K562 (cell line): ENCODE results near the gene RERE. TPM values are rescaled to one million over a fixed set of nuclear protein-coding genes. Genes with fewer than 3 reads are reported as not detected.

Experiments
- ATAC-seq: fragments of 200-7000 bp; cut with Tn5 transposase; 3 replicates; pipeline ENCODE4 v1.9.1; 2020; ENCODE audit warnings: moderate library complexity
- BruUV-seq: library from RNA; stranded (reverse); fragments of 400-500 nt; replicated peaks from 2 replicates; lab custom pipeline; 2021; lab: Mats Ljungman, UMichigan
- CTCF ChIA-PET: fragments of 300-600 bp; formaldehyde crosslinking; extraction: SDS; loops from one replicate; lab custom pipeline; 2021; ENCODE audit warnings: low intra/inter-chr PET ratio; lab: Yijun Ruan, JAX
- POLR2A ChIA-PET: fragments of 300-600, 350-650 bp; sonication (Branson Sonifier 250); formaldehyde crosslinking; extraction: SDS; loops from one replicate; lab custom pipeline; 2021; ENCODE audit warnings: antibody characterized with exemption, inconsistent platforms; lab: Yijun Ruan, JAX
- DNase-seq, 4 experiments: peaks; one replicate each; pipeline versions ENCODE4 v3.0.0 to v3.0.0-alpha.2; 2011 to 2018; ENCODE audit warnings: low spot score in 3 of 4, mixed read lengths in 3 of 4; ENCODE audit errors: extremely low read depth in 1 of 4
- FAIRE-seq: peaks from 2 replicates; lab custom pipeline; 2011; peaks lifted over from hg19 to GRCh38; lab: Jason Lieb, UNC
- H2AFZ ChIP-seq: 2 replicates; pipeline ENCODE4 v1.6.0; 2011; ENCODE audit warnings: low read depth, low read length, control low read depth, inconsistent platforms
- H3K27ac ChIP-seq: fragments of 200-600 bp; 3 replicates; pipeline ENCODE4 v1.8.0; 2011; ENCODE audit warnings: low read depth, mild to moderate bottlenecking, control low read depth, inconsistent platforms, low read length, moderate library complexity, mixed read lengths; ENCODE audit errors: extremely low read depth
- H3K27me3 ChIP-seq, 2 experiments: fragments of 300-600 bp in 1 of 2; 2 replicates in 1 of 2; 3 replicates in 1 of 2; pipeline versions ENCODE4 v1.6.0 to v1.8.0; 2011; ENCODE audit warnings: inconsistent platforms in 2 of 2, low read length in 2 of 2, mild to moderate bottlenecking in 1 of 2, mixed read lengths in 1 of 2, moderate library complexity in 1 of 2; ENCODE audit not compliant: control insufficient read depth in 2 of 2, insufficient read depth in 2 of 2
- H3K36me3 ChIP-seq: fragments of 300-600 bp; 3 replicates; pipeline ENCODE4 v1.8.0; 2011; ENCODE audit warnings: mild to moderate bottlenecking, low read length, inconsistent platforms; ENCODE audit not compliant: control insufficient read depth, insufficient read depth
- H3K4me1 ChIP-seq, 2 experiments: fragments of 200-600 bp in 1 of 2; replicated peaks in 1 of 2; 2 replicates in 1 of 2; 3 replicates in 1 of 2; pipeline versions ENCODE4 v1.5.1 to v1.8.0; 2011; ENCODE audit warnings: inconsistent platforms in 2 of 2, low read length in 2 of 2, mild to moderate bottlenecking in 1 of 2, mixed read lengths in 1 of 2, moderate library complexity in 1 of 2; ENCODE audit not compliant: control insufficient read depth in 2 of 2, insufficient read depth in 2 of 2
- H3K4me2 ChIP-seq: 2 replicates; pipeline ENCODE4 v1.6.1; 2011; ENCODE audit warnings: low read length, control low read depth, inconsistent platforms, mixed read lengths; ENCODE audit not compliant: insufficient read depth
- H3K4me3 ChIP-seq: fragments of 200-600 bp; sonication (generic), shearing (Covaris generic); 2 replicates; pipeline ENCODE4 v1.5.1; 2016; ENCODE audit warnings: control low read depth, inconsistent platforms
- H3K79me2 ChIP-seq: fragments of 200-600 bp; 3 replicates; pipeline ENCODE4 v1.8.0; 2011; ENCODE audit warnings: low read length, inconsistent platforms; ENCODE audit not compliant: control insufficient read depth, insufficient read depth
- H3K9ac ChIP-seq, 2 experiments: 2 replicates each; pipeline versions ENCODE4 v1.6.0 to v1.6.1; 2011; ENCODE audit warnings: low read depth in 2 of 2, low read length in 2 of 2, control low read depth in 1 of 2, inconsistent platforms in 1 of 2, mild to moderate bottlenecking in 1 of 2, mixed read lengths in 1 of 2; ENCODE audit not compliant: insufficient read depth in 1 of 2
- H3K9me1 ChIP-seq: one replicate; pipeline ENCODE4 v1.6.0; 2011; ENCODE audit warnings: inconsistent platforms, mild to moderate bottlenecking, low read length, moderate library complexity; ENCODE audit not compliant: control insufficient read depth, insufficient read depth
- H3K9me3 ChIP-seq: replicated peaks from 2 replicates; pipeline ENCODE4 v1.5.1; 2011; ENCODE audit warnings: low read depth, low read length, inconsistent platforms; ENCODE audit not compliant: control insufficient read depth, insufficient read depth
- H4K20me1 ChIP-seq: replicated peaks from 2 replicates; pipeline ENCODE4 v1.6.1; 2011; ENCODE audit warnings: low read length, inconsistent platforms, mixed read lengths; ENCODE audit not compliant: control insufficient read depth, insufficient read depth
- ARNT ChIP-seq, 2 experiments: fragments of 450-650 bp; IDR thresholded peaks; 2 replicates each; pipeline ENCODE4 v1.6.1; 2016; ENCODE audit warnings: mild to moderate bottlenecking in 1 of 2
- BRF1 ChIP-seq: IDR thresholded peaks from 3 replicates; pipeline ENCODE4 v1.6.1; 2011; ENCODE audit warnings: borderline replicate concordance, mild to moderate bottlenecking; ENCODE audit not compliant: insufficient read length; ENCODE audit errors: extremely low read depth
- DMBX1 ChIP-seq: fragments of 250-450 bp; sonication (Bioruptor Pico); IDR thresholded peaks from 2 replicates; pipeline ENCODE4 v1.8.0; 2022; ENCODE audit warnings: inconsistent platforms, mild to moderate bottlenecking, moderate library complexity, borderline replicate concordance
- FOXA1 ChIP-seq: fragments of 450-650 bp; IDR thresholded peaks from 2 replicates; pipeline ENCODE4 v1.6.1; 2016; ENCODE audit warnings: mild to moderate bottlenecking, borderline replicate concordance
- PYGO2 ChIP-seq: fragments of 450-650 bp; IDR thresholded peaks from 2 replicates; pipeline ENCODE4 v1.6.1; 2016; ENCODE audit warnings: mild to moderate bottlenecking, missing genetic modification characterization, moderate library complexity, missing compliant biosample characterization
- RBM22 ChIP-seq: fragments of 200-400 bp; formaldehyde crosslinking; IDR thresholded peaks from 2 replicates; pipeline ENCODE4 v1.6.1; 2018; ENCODE audit warnings: low read length, low read depth; ENCODE audit not compliant: poor library complexity, severe bottlenecking
- SIX5 ChIP-seq, 2 experiments: IDR thresholded peaks; 2 replicates each; pipeline ENCODE4 v1.6.1; 2011; ENCODE audit warnings: low read length in 2 of 2, borderline replicate concordance in 1 of 2, low read depth in 1 of 2, mild to moderate bottlenecking in 1 of 2, moderate library complexity in 1 of 2; ENCODE audit not compliant: insufficient read depth in 1 of 2
- TEAD1 ChIP-seq, 2 experiments: fragments of 450-650 bp in 1 of 2; sonication (generic) in 1 of 2; formaldehyde crosslinking; IDR thresholded peaks; 2 replicates each; pipeline versions ENCODE4 v1.4.0 to v1.8.0; 2020 to 2022; ENCODE audit warnings: mild to moderate bottlenecking in 2 of 2, missing genetic modification reagents in 1 of 2
- TFAM ChIP-seq: fragments of 250-450 bp; sonication (Bioruptor Pico); conservative IDR thresholded peaks from 2 replicates; pipeline ENCODE4 v1.5.0; 2021; ENCODE audit warnings: mild to moderate bottlenecking, moderate library complexity
- ZFX ChIP-seq: sonication (generic); formaldehyde crosslinking; IDR thresholded peaks from 2 replicates; pipeline ENCODE4 v1.8.0; 2022; ENCODE audit warnings: mild to moderate bottlenecking, missing genetic modification reagents, moderate library complexity
- ZNF134 ChIP-seq: fragments of 250-450 bp; sonication (Bioruptor Pico); conservative IDR thresholded peaks from 2 replicates; pipeline ENCODE4 v1.4.0; 2020
- ZNF778 ChIP-seq: fragments of 450-650 bp; formaldehyde crosslinking; IDR thresholded peaks from 2 replicates; pipeline ENCODE4 v1.4.0; 2020; ENCODE audit warnings: mild to moderate bottlenecking, moderate library complexity
- whole genome bisulfite sequencing: fragments of 100-300 bp; shearing (Covaris generic); methylation state at CpG from one replicate; pipeline ENCODE4 v1.1.6; 2016; ENCODE audit warnings: low coverage, mixed read lengths; ENCODE audit not compliant: insufficient coverage; ENCODE audit errors: missing lambda C conversion rate; 5-methylcytosine and 5-hydroxymethylcytosine counted together
- in situ Hi-C: fragments of 300-500 bp; cut with MboI; formaldehyde crosslinking; loops from 4 replicates; pipeline ENCODE4 v1.15.0; 2018; ENCODE audit warnings: inconsistent platforms, mixed read lengths
- intact Hi-C: fragments of 100-400 bp; cut with micrococcal nuclease; formaldehyde crosslinking; loops from 2 replicates; pipeline ENCODE4 v1.14.2; 2022
- polyA plus RNA-seq, 8 experiments: library from polyadenylated mRNA; depleted of rRNA in 4 of 8; stranded (reverse) in 5 of 8; unstranded in 3 of 8; fragments of >200 nt; fragmentation: Nextera tagmentation in 2 of 8; fragmentation: Illumina TruSeq in 1 of 8; extraction: Ambion mirVana in 2 of 8; extraction: Trizol in 1 of 8; gene quantifications; 2 replicates each; pipeline versions ENCODE4 v1.2.1 to v1.2.3, GENCODE V29; 2011 to 2014; ENCODE audit warnings: inconsistent platforms in 1 of 8, missing spikeins in 1 of 8
- total RNA-seq, 7 experiments: library from RNA; depleted of rRNA in 6 of 7; stranded (reverse); fragments of >200 nt in 6 of 7; fragmentation: Illumina TruSeq in 2 of 7; extraction: Trizol in 2 of 7; gene quantifications; 2 replicates each; pipeline versions ENCODE4 v1.2.1 to v1.2.3, GENCODE V29; 2011 to 2021; ENCODE audit warnings: low replicate concordance in 1 of 7
- TF ChIP-seq, protein P1 (sequence below): fragments of 250-450 bp; sonication (Bioruptor Pico); IDR thresholded peaks from 2 replicates; pipeline ENCODE4 v1.5.1; 2021; ENCODE audit warnings: mild to moderate bottlenecking
- TF ChIP-seq, protein P2 (sequence below), 2 experiments: IDR thresholded peaks; 2 replicates each; pipeline ENCODE4 v1.6.1; 2011; ENCODE audit warnings: borderline replicate concordance in 1 of 2, control low read depth in 1 of 2, low read depth in 1 of 2, low read length in 1 of 2, mild to moderate bottlenecking in 1 of 2, mixed read lengths in 1 of 2, moderate library complexity in 1 of 2; ENCODE audit not compliant: insufficient read depth in 1 of 2, insufficient read length in 1 of 2, poor library complexity in 1 of 2, severe bottlenecking in 1 of 2; ENCODE audit errors: extremely low read depth in 1 of 2
- TF ChIP-seq, protein P3 (sequence below): fragments of 450-650 bp; IDR thresholded peaks from one replicate; pipeline ENCODE4 v1.6.1; 2018; ENCODE audit warnings: mild to moderate bottlenecking, moderate library complexity; ENCODE audit not compliant: partially characterized antibody
- TF ChIP-seq, protein P4 (sequence below): fragments of 450-650 bp; IDR thresholded peaks from 2 replicates; pipeline ENCODE4 v1.6.1; 2016; ENCODE audit warnings: missing biosample characterization, missing genetic modification characterization

The RERE gene
- total and polyA plus RNA-seq, 9 of the 15 experiments (the other 6 are each of a cell fraction or from before 2014, with no cell fraction given) = 3.0 to 51.5 (median 13.4) TPM

DNA sequence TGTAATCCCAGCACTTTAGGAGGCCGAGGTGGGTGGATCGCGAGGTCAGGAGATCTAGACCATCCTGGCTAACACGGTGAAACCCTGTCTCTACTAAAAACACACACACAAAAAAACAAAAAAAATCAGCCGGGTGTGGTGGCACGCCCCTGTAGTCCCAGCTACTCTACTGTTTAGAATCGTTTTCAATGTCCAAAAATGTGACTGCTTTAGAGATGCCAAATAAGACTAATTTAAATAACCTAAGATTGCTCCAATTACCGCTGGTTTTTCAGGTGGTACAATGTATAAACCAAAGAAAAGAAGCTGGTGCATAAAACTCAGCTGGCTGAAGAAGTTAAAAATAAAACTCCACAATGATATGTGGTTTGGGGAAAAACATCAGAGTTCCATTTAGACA, 132.0 kb downstream of the RERE start:
- no peak overlapping the region for H3K4me2 ChIP-seq
- ATAC-seq (no peak), FAIRE-seq (no peak), DNase-seq (no peak)
- H3K9me3 ChIP-seq = no peaks in the 10 kb centered on the region
- CTCF ChIA-PET = no interaction called here
- WGBS = 50% methylated on average over 8 of the region's 8 CpGs
- BruUV-seq = no TSS peak
- POLR2A ChIA-PET = interaction anchor here (0.6 to 1.7 kb wide), 8 partner anchors 10 to 66 kb away, joined by 3 to 9 read pairs (median 3); no protein-coding TSS in a partner anchor
- peaks cover 12% of the 10 kb centered on the region for H4K20me1 ChIP-seq
- no peaks in the 10 kb centered on the region for H3K9me1 ChIP-seq
- no peaks in the 10 kb centered on the region; the same call in 2 of the 3 replicates for H3K36me3 ChIP-seq
- peaks cover 57% of the 10 kb centered on the region for H3K79me2 ChIP-seq
- no peaks in the 10 kb centered on the region for H3K27me3 ChIP-seq
- in situ Hi-C loops = no loop called here
- TF ChIP-seq PYGO2 (tag) (no peak), RBM22 (no peak), TEAD1 (CRISPR knock-in tag; IDR thresholded peaks at IDR 0.05) (no peak), ZNF778 (CRISPR knock-in tag) (no peak), ZNF134 (no peak), ZFX (CRISPR knock-in tag) (no peak), TFAM (CRISPR knock-in tag) (no peak), FOXA1 (no peak), SIX5 (IDR thresholded peaks at IDR 0.05; ENCODE audit: borderline replicate concordance in 1 of 2, insufficient read depth in 1 of 2, low read depth in 1 of 2, low read length in 2 of 2) (no peak), DMBX1 (CRISPR knock-in tag) (no peak), ARNT (IDR thresholded peaks at IDR 0.05) (no peak), BRF1 (no peak)
- TF ChIP-seq, protein P1, sequence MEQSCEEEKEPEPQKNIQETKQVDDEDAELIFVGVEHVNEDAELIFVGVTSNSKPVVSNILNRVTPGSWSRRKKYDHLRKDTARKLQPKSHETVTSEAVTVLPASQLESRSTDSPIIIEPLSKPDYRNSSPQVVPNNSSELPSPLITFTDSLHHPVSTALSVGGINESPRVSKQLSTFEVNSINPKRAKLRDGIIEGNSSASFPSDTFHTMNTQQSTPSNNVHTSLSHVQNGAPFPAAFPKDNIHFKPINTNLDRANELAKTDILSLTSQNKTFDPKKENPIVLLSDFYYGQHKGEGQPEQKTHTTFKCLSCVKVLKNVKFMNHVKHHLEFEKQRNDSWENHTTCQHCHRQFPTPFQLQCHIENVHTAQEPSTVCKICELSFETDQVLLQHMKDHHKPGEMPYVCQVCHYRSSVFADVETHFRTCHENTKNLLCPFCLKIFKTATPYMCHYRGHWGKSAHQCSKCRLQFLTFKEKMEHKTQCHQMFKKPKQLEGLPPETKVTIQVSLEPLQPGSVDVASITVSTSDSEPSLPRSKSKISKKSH (CRISPR knock-in tag) = no peak
- TF ChIP-seq, protein P2, sequence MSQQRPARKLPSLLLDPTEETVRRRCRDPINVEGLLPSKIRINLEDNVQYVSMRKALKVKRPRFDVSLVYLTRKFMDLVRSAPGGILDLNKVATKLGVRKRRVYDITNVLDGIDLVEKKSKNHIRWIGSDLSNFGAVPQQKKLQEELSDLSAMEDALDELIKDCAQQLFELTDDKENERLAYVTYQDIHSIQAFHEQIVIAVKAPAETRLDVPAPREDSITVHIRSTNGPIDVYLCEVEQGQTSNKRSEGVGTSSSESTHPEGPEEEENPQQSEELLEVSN (IDR thresholded peaks at IDR 0.05; ENCODE audit: borderline replicate concordance in 1 of 2, extremely low read depth in 1 of 2, insufficient read depth in 1 of 2, insufficient read length in 1 of 2, low read depth in 1 of 2, low read length in 1 of 2, poor library complexity in 1 of 2, severe bottlenecking in 1 of 2) = no peak
- TF ChIP-seq, protein P3, sequence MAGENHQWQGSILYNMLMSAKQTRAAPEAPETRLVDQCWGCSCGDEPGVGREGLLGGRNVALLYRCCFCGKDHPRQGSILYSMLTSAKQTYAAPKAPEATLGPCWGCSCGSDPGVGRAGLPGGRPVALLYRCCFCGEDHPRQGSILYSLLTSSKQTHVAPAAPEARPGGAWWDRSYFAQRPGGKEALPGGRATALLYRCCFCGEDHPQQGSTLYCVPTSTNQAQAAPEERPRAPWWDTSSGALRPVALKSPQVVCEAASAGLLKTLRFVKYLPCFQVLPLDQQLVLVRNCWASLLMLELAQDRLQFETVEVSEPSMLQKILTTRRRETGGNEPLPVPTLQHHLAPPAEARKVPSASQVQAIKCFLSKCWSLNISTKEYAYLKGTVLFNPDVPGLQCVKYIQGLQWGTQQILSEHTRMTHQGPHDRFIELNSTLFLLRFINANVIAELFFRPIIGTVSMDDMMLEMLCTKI = no peak
- TF ChIP-seq, protein P4, sequence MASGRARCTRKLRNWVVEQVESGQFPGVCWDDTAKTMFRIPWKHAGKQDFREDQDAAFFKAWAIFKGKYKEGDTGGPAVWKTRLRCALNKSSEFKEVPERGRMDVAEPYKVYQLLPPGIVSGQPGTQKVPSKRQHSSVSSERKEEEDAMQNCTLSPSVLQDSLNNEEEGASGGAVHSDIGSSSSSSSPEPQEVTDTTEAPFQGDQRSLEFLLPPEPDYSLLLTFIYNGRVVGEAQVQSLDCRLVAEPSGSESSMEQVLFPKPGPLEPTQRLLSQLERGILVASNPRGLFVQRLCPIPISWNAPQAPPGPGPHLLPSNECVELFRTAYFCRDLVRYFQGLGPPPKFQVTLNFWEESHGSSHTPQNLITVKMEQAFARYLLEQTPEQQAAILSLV = no peak
- H3K27ac ChIP-seq = no peak overlapping the region
- no peak overlapping the region for H3K9ac ChIP-seq
- intact Hi-C loops = no loop called here
- no peak overlapping the region for H3K4me3 ChIP-seq
- 0 out of 5 replicates have a peak, but pooled peaks cover 0 to 3% of the 10 kb centered on the region in 2 experiments for H3K4me1 ChIP-seq
- no peak overlapping the region for H2AFZ ChIP-seq
